GM19328 (cell line): Measurements from ENCODE around the gene SERTAD1.
"Not testable (repeated sequence)": the region's sequence is repeated elsewhere in the genome, so short reads cannot be mapped to it uniquely, and the experiment has no call there.

Source experiments
- ATAC-seq: cut with Tn5 transposase; IDR thresholded peaks from one replicate; pipeline ENCODE4 v1.9.1; 2021; ENCODE audit warnings: mild to moderate bottlenecking, moderate library complexity; ENCODE audit not compliant: unreplicated experiment

Gene SERTAD1, protein sequence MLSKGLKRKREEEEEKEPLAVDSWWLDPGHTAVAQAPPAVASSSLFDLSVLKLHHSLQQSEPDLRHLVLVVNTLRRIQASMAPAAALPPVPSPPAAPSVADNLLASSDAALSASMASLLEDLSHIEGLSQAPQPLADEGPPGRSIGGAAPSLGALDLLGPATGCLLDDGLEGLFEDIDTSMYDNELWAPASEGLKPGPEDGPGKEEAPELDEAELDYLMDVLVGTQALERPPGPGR

GRCh38 chr19:40425450-40426287 lies at the start of gene SERTAD1:
TSS of gene SERTAD1 (minus strand) at chr19:40425992. CDS start at chr19:40423546, 2,446 bp downstream.
- peak; percentile 82 for ATAC-seq

GRCh38 chr19:40474737-40475136 lies 48.9 kb upstream of the SERTAD1 start:
- no peak for ATAC-seq

DNA sequence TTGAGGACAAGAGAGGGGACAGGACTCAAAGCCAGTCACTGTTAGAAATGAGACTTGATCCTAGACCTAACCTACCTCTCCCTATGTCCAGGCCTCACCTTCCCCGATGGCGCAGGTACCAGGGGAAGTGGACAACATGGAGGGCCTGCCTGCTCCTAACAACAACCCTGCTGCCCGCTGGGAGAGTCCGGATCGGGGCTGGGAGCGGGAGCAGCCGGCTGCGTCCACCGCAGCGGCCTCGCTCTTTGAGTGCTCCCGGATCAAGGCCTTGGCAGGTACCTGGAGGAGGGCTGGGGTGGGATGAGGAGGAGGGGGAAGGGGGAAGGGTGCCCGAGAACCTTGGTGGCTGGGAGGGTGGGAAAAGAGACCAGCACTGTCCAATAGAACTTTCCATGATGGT lies 46.7 kb upstream of the SERTAD1 start:
- no peak for ATAC-seq

GRCh38 chr19:40471111-40471510 lies 45.3 kb upstream of the SERTAD1 start:
- ATAC-seq, result no peak

GRCh38 chr19:40469011-40469410 lies 43.2 kb upstream of the SERTAD1 start:
- ATAC-seq, result no peak

- ATAC-seq, result no peak
Observed at GRCh38 chr19:40466985-40467734, 41.4 kb upstream of the SERTAD1 start, which contains the start of gene SPTBN4. TSS of gene SPTBN4 (plus strand) at chr19:40467001. CDS start at chr19:40472622, 5,621 bp downstream.

DNA sequence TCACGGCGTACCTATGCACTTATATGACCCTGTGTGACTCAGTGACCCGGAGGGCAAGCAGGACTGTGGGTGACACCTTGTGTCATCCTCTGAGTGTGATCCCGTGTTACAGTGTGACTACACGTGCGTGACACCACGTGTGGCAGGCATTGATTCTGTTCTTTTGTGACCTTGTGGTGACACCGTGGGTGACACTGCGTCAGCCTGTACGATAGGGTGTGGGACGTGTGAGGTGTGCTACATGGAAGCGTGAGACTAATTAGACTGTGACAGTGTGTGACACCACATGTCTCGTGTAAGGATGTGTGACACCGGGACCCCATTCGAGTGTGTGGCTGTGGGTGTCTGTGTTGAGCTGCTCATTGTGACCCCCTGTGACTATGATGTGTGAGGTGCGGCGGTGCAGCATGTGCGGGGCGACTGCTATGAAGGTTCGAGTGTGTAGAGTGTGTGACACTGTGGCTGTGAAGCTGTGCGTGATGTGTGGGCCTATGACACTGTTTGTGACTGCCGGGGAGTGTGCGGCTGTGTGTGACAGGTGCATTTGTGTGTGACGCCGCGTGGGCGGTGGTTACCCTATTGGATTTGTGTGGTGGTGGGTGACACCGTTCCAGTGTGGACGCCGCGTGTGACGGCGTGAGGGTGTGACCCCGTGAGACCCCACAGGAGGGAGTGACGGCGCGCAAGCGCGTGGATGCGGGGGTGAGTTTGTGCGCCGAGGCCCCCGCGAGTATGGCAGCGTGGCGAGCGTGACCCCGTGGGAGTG lies 40.6 kb upstream of the SERTAD1 start:
- ATAC-seq, result no peak

DNA sequence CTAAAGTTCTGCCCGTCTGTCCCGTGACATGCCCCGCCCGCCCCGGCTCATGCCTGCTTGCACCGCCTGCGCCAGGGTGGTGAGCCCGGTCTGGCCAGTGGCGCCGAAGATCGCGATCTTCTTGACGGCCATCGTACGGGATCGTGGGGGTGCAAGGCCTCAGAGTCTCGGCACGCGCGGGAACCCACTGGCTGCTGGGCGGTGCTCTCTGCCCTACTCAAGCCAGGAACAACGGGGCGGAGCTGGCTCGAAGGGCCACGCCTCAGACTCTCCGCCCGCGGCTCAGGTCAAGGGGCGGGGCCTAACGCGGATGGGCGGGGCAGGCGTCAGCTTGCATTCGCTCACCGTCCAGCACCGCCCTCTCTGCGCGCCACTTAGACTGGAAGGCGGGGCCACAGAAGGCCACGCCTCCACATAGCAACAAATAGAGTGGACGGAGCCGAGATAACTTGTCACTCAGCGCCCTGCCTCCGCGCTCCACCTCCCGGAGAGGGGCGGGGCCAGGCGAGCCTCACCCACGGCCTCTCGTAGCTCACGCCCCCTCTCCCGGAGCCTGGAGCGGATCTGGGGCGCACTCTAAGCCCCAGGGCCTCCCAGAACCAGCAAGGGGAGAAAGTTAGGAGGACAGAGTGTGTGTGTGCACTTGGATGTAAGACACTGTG lies 39.9 kb upstream of the SERTAD1 start, which contains the start of gene BLVRB:
Gene BLVRB, minus strand, starts transcription at position 189 of the 662 bp plus-strand sequence. Its CDS starts 57 bp downstream, at position 132.
- peak; percentile 87 for ATAC-seq

- no peak for ATAC-seq
Observed at GRCh38 chr19:40465025-40465556, 39.3 kb upstream of the SERTAD1 start.

- no peak for ATAC-seq
Observed at GRCh38 chr19:40464059-40465024, 38.5 kb upstream of the SERTAD1 start.

DNA sequence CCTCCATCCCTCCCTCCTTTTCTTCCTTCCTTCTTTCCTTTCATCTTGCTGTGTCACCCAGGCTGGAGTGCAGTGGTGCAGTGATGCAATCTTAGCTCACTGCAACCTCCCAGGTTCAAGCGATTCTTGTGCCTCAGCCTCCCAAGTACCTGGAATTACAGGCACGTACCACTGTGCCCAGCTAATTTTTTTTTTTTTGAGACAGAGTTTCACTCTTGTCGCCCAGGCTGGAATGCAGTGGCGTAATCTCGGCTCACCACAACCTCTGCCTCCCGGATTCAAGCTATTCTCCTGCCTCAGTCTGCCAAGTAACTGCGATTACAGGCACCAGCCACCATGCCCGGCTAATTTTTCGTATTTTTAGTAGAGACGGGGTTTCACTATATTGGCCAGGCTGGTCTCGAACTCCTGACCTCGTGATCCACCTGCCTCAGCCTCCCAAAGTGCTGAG lies 37.8 kb upstream of the SERTAD1 start:
- ATAC-seq, result not testable (repeated sequence)

GRCh38 chr19:40461669-40462221 lies 36.0 kb upstream of the SERTAD1 start:
- ATAC-seq, result no peak

DNA sequence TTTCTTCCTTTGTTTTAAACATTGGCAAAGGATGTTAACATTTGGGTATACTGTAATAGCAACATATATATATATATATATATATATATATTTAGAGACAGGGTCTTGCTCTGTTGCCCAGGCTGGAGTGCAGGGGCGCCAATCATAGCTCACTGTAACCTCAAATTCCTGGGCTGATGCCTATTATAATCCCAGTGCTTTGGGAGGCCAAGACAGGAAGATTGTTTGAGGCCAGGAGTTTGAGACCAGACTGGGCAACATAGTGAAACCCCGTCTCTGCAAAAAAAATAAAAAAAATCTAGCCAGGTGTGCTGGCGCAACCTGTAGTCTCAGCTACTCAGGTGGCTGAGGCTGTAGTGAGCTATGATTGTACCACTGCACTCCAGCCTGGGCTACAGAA lies 34.4 kb upstream of the SERTAD1 start:
- no peak for ATAC-seq

DNA sequence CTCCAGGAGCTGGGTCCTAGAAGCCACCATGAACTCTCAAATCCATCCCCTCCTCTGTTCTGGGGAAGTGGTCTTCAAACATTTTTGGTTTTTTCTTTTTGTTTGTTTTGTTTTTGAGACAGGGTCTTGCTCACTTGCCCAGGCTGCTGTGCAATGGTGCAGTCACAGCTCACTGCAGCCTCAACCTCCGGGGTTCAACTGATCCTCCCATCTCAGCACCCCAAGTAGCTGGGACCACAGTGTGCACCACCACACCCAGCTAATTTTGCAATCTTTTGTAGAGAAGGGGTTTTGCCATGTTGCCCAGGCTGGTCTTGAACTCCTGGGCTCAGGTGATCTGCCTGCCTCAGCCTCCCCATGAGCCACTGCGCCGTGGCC lies 32.8 kb upstream of the SERTAD1 start:
- no peak for ATAC-seq

- ATAC-seq, result no peak
Observed at GRCh38 chr19:40457953-40458596, 32.3 kb upstream of the SERTAD1 start.

DNA sequence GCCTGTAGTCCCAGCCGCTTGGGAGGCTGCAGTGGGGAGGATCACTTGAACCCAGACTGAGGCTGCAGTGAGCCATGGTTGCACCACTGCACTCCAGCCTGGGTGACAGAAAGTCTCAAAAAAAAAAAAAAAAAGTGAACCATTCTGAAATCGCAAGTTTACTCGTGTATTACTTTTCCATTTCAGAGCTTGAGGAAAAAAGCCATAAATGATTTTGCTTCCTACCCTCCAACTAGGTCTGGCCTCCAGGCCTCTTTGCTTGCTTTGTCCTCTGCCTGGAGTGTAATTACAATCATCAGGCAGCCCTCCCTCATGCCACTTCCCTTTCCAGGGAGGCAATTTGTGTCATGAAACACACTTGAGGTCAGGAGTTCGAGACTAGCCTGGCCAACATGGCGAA lies 31.3 kb upstream of the SERTAD1 start:
- no peak for ATAC-seq

- ATAC-seq, result not testable (repeated sequence)
Observed at GRCh38 chr19:40453943-40454342, 28.2 kb upstream of the SERTAD1 start.
